ENCODE data around the gene ORMDL2. TPM values are rescaled to one million over a fixed set of nuclear protein-coding genes. Genes with fewer than 3 reads are reported as not detected.

Gene ORMDL2
- total RNA-seq, 1 experiment from 2014 or later: 22.5 TPM

GRCh38 chr12:55780685-55781084 is 37.2 kb upstream of the ORMDL2 start:
- Histone ChIP-seq H3K9me3 (ENCODE audit: insufficient read depth, low read depth) (no peaks in the 10 kb centered on the region), H2AFZ (no peak overlapping the region), H3K79me2 (ENCODE audit: low read depth) (no peaks in the 10 kb centered on the region), H3K27me3 (ENCODE audit: insufficient read depth, low read depth) (no peaks in the 10 kb centered on the region), H4K20me1 (ENCODE audit: insufficient read depth) (no peaks in the 10 kb centered on the region; the same call in none of the 2 replicates), H3F3A (ENCODE audit: insufficient read depth, low read depth) (no peaks in the 10 kb centered on the region; the same call in 1 of the 2 replicates), H3K36me3 (ENCODE audit: low read depth) (peaks cover 28% of the 10 kb centered on the region; the same call in 1 of the 2 replicates), H3K4me3 (no peak overlapping the region), H3K9me2 (ENCODE audit: insufficient read depth) (no peaks in the 10 kb centered on the region), H3K4me1 (replicated peaks; ENCODE audit: insufficient read depth) (no peaks in the 10 kb centered on the region), H3K4me2 (no peak overlapping the region), H3K27ac (no peak overlapping the region)
- no TSS peak for BruUV-seq (replicated peaks)
- intact Hi-C loops (cut with micrococcal nuclease; ENCODE audit: unreplicated experiment): no loop called here
- ChIA-PET POLR2A (ENCODE audit: unreplicated experiment) (no interaction called here), CTCF (no interaction called here)
- no peak for DNase-seq
- TF ChIP-seq CTCF (conservative IDR thresholded peaks at IDR 0.05) (no peak), EZH2 (IDR thresholded peaks at IDR 0.05; ENCODE audit: low read depth) (no peak)

- H3K9me3 ChIP-seq (ENCODE audit: insufficient read depth, low read depth): no peaks in the 10 kb centered on the region
- CTCF ChIA-PET: no interaction called here
These were observed 29.3 kb upstream of the ORMDL2 start for GRCh38 chr12:55788546-55788945.

GRCh38 chr12:55789171-55789570 is 28.7 kb upstream of the ORMDL2 start:
- intact Hi-C loops (cut with micrococcal nuclease; ENCODE audit: unreplicated experiment): no loop called here
- CTCF ChIA-PET: no interaction called here
- no peaks in the 10 kb centered on the region for H3K27me3 ChIP-seq (ENCODE audit: insufficient read depth, low read depth)
- POLR2A ChIA-PET (ENCODE audit: unreplicated experiment): no interaction called here
- no TSS peak for BruUV-seq (replicated peaks)
- no peak overlapping the region for H3K4me3 ChIP-seq
- H3F3A ChIP-seq (ENCODE audit: insufficient read depth, low read depth): no peaks in the 10 kb centered on the region; the same call in 1 of the 2 replicates
- no peaks in the 10 kb centered on the region for H3K9me2 ChIP-seq (ENCODE audit: insufficient read depth)
- H3K79me2 ChIP-seq (ENCODE audit: low read depth): no peaks in the 10 kb centered on the region
- DNase-seq: no peak
- H3K36me3 ChIP-seq (ENCODE audit: low read depth): peaks cover 47% of the 10 kb centered on the region
- no peak overlapping the region for H2AFZ ChIP-seq
- H3K4me2 ChIP-seq: no peak overlapping the region
- H3K4me1 ChIP-seq (replicated peaks; ENCODE audit: insufficient read depth): no peaks in the 10 kb centered on the region
- TF ChIP-seq EZH2 (IDR thresholded peaks at IDR 0.05; ENCODE audit: low read depth): no peak
- TF ChIP-seq CTCF (conservative IDR thresholded peaks at IDR 0.05): no peak
- no peaks in the 10 kb centered on the region for H3K9me3 ChIP-seq (ENCODE audit: insufficient read depth, low read depth)
- no peak overlapping the region for H3K27ac ChIP-seq
- peaks cover 11% of the 10 kb centered on the region for H4K20me1 ChIP-seq (ENCODE audit: insufficient read depth)

More at GRCh38 chr12:55788546-55788945, 29.3 kb upstream of the ORMDL2 start:
- TF ChIP-seq EZH2 (IDR thresholded peaks at IDR 0.05; ENCODE audit: low read depth) (no peak), CTCF (conservative IDR thresholded peaks at IDR 0.05) (no peak)
- H3K4me3 ChIP-seq: no peak overlapping the region
- intact Hi-C loops (cut with micrococcal nuclease; ENCODE audit: unreplicated experiment): no loop called here
- H3K27ac ChIP-seq: no peak overlapping the region
- H3K27me3 ChIP-seq (ENCODE audit: insufficient read depth, low read depth): no peaks in the 10 kb centered on the region
- POLR2A ChIA-PET (ENCODE audit: unreplicated experiment): no interaction called here
- peaks cover 47% of the 10 kb centered on the region for H3K36me3 ChIP-seq (ENCODE audit: low read depth)
- H3K4me1 ChIP-seq (replicated peaks; ENCODE audit: insufficient read depth): no peaks in the 10 kb centered on the region
- BruUV-seq (replicated peaks): TSS peak; percentile 15
- no peaks in the 10 kb centered on the region; the same call in 1 of the 2 replicates for H3F3A ChIP-seq (ENCODE audit: insufficient read depth, low read depth)
- no peaks in the 10 kb centered on the region for H3K79me2 ChIP-seq (ENCODE audit: low read depth)
- H3K4me2 ChIP-seq: no peak overlapping the region
- H2AFZ ChIP-seq: no peak overlapping the region
- no peak for DNase-seq
- peaks cover 11% of the 10 kb centered on the region for H4K20me1 ChIP-seq (ENCODE audit: insufficient read depth)
- H3K9me2 ChIP-seq (ENCODE audit: insufficient read depth): no peaks in the 10 kb centered on the region

Data from PC-9 (cell line).